ENCODE results near the gene LMBRD1.

The LMBRD1 gene

DNA sequence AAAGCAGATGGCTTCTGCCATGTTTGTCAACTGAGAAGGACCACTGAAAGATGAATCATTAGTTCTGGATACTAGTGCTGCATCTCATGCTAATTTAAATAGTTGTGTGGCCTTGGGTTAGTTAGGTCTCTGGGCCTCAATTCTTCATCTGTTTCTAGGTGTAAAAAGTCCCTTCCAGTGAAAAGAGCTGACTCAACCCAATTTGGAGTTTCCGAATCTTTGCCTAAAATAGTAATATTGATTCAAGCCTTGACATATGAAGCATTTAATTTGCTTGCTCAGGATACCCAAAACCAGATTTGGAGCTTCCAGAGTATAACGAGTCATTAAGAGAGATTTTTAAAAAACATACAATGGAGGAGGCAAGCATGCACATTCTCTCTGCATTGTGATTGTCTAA lies 163.9 kb downstream of the LMBRD1 start:
- DNase-seq = no peak

DNA sequence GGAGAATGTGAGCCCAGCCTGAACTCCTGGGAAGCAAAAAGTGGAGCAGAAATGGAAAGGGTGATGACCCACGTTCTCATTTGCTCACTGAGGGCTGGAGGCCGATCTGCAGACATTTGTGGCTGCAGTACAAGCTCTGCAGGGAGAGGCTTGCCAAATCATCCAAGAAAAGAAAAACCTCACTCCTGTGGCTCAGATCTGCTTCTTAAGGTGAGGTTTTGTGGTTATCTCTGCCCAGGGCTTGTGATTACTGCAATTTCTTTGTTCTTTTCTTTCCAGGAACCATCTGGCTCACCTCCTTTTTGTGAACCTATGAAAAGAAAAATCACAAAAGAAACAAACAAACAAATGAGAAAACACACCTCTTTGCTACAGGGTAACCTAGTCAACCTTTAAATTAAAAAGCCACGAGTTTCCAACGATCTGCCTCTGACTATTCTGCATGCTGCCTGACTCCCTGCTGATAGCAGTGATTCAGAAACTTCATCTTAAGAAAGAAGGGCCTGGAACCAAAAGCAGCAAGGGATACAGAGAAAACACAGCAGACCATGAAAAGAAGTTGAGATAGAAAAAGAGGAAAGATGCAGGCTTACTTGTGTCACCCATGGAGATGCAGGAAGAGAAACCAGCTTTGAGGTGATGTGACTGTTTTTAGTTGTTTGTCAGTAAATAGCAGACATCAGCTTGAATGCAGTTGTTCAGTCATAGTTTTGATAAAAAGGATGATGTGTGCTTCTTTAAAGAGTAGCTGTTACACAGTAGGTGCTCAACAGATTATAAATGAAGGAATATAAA lies 165.1 kb downstream of the LMBRD1 start:
- DNase-seq = no peak

DNA sequence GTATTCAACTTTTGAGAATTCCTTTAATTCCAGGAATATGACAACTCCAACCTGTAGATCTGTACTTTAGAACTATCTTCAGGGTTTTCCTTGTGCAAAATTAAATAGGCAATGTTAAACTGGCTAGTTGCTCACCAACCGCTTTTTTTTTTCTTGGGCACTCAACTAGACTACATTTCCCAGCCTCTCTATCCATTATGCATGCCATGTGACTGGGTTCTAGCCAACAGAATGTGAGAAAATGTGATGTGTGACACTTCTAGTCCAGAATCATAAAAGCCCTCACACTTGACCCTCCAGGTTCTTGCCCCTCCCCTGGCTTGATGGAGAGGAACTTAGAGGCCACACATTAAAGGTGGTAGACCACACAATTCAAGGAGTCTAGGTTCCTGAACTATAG lies 166.0 kb downstream of the LMBRD1 start:
- no peak for DNase-seq

DNA sequence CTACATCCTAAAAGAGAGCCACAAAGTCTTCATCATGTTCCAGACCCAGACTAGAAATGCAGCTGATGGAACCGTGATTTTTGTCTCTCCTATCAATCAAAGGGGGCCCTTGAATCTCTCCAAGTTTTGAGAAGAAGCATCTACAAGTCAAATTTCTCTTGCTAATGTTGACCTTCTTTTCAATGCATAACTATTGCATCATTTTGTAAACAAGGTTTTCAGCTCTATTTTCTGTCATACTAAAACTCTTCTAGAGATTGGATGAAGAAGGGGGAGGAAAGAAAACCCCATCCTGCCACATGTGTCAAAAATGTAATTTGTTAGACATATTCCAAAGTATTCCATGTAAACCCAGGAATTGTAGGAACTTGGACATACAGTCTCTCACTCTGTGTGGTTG lies 169.2 kb downstream of the LMBRD1 start:
- no peak for DNase-seq

DNA sequence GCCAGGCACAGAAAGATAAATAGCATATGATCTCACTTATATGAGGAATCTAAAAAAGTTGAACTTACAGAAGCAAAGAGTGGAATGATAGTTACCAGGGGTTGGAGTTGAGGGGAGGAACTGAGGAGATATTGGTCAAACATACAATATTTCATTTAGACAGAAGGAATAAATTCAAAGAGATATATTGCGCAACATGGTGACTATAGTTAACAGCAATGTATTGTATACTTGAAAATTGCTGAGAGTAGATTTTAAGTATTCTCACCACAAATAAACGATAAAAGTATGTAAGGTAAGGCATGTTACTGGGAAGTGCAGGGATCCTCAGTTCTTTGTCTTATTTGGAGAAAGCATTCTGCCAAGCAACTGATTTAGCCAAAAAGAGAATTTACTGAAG lies 171.9 kb downstream of the LMBRD1 start:
- no peak for DNase-seq

Data from nucleus accumbens (tissue), 56 donors.